ENCODE results near the gene TMEM207. TPM values are rescaled to one million over a fixed set of nuclear protein-coding genes. Genes with fewer than 3 reads are reported as not detected.

The TMEM207 gene
- total RNA-seq (not detected), polyA plus RNA-seq (not detected)
- long read RNA-seq, donor 1 = 0 reads
- long read RNA-seq, donor 2 = 0 reads

- no peak for ATAC-seq (ENCODE audit: low FRiP score)
Measured at GRCh38 chr3:190449801-190450200, at the start of gene TMEM207. Gene TMEM207 (minus strand): TSS chr3:190449901. CDS start chr3:190449809, 92 bp downstream.

DNA sequence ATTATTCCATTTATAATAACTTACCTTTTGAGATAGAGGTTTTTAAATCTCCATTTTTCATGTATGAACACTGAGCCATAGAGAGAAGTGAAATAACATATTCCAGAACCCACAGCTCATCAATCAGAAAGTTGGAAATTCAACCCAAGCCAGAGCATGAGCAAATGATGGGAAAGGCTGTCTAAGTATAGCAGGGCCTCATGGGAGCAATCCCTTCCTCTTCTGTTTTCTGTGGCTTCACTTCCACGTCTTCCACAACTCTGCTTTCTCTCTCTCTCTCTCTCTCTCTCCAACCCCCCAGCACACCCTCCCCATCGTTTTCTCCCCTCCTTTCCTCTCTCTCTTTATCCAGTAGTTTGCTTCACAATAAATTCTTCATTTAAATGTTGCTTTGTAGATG lies 49.4 kb upstream of the TMEM207 start:
- no peak for ATAC-seq (ENCODE audit: low FRiP score)
- no peak for DNase-seq
- intact Hi-C loops (cut with DNase I) = no loop called here
- Histone ChIP-seq H3K27me3 (ENCODE audit: control insufficient read depth in 1 of 2, insufficient read depth in 2 of 2, low read length in 1 of 2) (no peaks in the 10 kb centered on the region), H3K36me3 (ENCODE audit: control insufficient read depth in 1 of 2, insufficient read depth in 2 of 2, low read length in 1 of 2) (no peaks in the 10 kb centered on the region), H3K9me3 (ENCODE audit: control insufficient read depth, low read length) (no peaks in the 10 kb centered on the region), H3K27ac (ENCODE audit: low read depth in 1 of 2, low read length in 2 of 2) (no peak overlapping the region), H3K4me1 (ENCODE audit: control insufficient read depth in 1 of 2, insufficient read depth in 2 of 2, low read length in 2 of 2) (no peaks in the 10 kb centered on the region), H3K4me3 (ENCODE audit: low read length in 2 of 2) (no peak overlapping the region)
- WGBS, 2 donors = 4 to 27% methylated on average over 2 of the region's 2 CpGs

More at GRCh38 chr3:190449801-190450200, at the start of gene TMEM207:
- no peak within 1 kb of the TSS for H3K27ac ChIP-seq (ENCODE audit: low read depth in 1 of 2, low read length in 2 of 2)
- H3K36me3 ChIP-seq (ENCODE audit: control insufficient read depth in 1 of 2, insufficient read depth in 2 of 2, low read length in 1 of 2) = no peaks in the 10 kb centered on the region
- H3K27me3 ChIP-seq (ENCODE audit: control insufficient read depth in 1 of 2, insufficient read depth in 2 of 2, low read length in 1 of 2) = no peaks in the 10 kb centered on the region
- H3K4me1 ChIP-seq (ENCODE audit: control insufficient read depth in 1 of 2, insufficient read depth in 2 of 2, low read length in 2 of 2) = no peaks in the 10 kb centered on the region
- DNase-seq = no peak
- intact Hi-C loops (cut with DNase I) = no loop called here
- WGBS, 2 donors = 65 to 79% methylated on average over 1 of the region's 1 CpG
- H3K9me3 ChIP-seq (ENCODE audit: control insufficient read depth, low read length) = peaks cover 2% of the 10 kb centered on the region
- no peak within 1 kb of the TSS for H3K4me3 ChIP-seq (ENCODE audit: low read length in 2 of 2)

DNA sequence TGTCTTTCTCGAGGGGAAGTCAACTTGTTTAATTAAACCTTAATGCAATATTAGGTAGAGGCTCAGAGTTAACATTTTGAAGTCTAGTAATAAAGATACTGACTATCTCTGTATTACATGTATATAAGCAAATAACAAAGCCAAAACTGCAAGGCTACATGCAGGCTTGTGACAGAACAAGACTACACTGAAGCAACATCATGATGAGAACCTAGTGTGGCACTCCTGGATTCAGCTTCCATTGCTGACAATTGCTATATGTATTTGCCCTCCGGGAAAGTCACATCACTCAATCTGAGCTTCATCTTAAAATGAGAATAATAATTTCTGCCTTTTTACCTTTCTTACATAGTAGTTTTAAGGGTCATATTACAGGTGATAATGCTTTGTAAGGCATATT lies 48.6 kb upstream of the TMEM207 start:
- no peak overlapping the region for H3K4me3 ChIP-seq (ENCODE audit: low read length in 2 of 2)
- DNase-seq (no peak), ATAC-seq (ENCODE audit: low FRiP score) (no peak)
- H3K27me3 ChIP-seq (ENCODE audit: control insufficient read depth in 1 of 2, insufficient read depth in 2 of 2, low read length in 1 of 2) = no peaks in the 10 kb centered on the region
- H3K36me3 ChIP-seq (ENCODE audit: control insufficient read depth in 1 of 2, insufficient read depth in 2 of 2, low read length in 1 of 2) = no peaks in the 10 kb centered on the region
- WGBS, 2 donors = 86 to 87% methylated on average over 2 of the region's 2 CpGs
- intact Hi-C loops (cut with DNase I) = no loop called here
- H3K4me1 ChIP-seq (ENCODE audit: control insufficient read depth in 1 of 2, insufficient read depth in 2 of 2, low read length in 2 of 2) = no peaks in the 10 kb centered on the region
- no peaks in the 10 kb centered on the region for H3K9me3 ChIP-seq (ENCODE audit: control insufficient read depth, low read length)
- no peak overlapping the region for H3K27ac ChIP-seq (ENCODE audit: low read depth in 1 of 2, low read length in 2 of 2)

GRCh38 chr3:190497811-190498210 lies 48.1 kb upstream of the TMEM207 start:
- 77 to 86% methylated on average over 3 of the region's 3 CpGs for WGBS, 2 donors
- no peak overlapping the region for H3K27ac ChIP-seq (ENCODE audit: low read depth in 1 of 2, low read length in 2 of 2)
- no peak overlapping the region for H3K4me3 ChIP-seq (ENCODE audit: low read length in 2 of 2)
- H3K36me3 ChIP-seq (ENCODE audit: control insufficient read depth in 1 of 2, insufficient read depth in 2 of 2, low read length in 1 of 2) = no peaks in the 10 kb centered on the region
- intact Hi-C loops (cut with DNase I) = no loop called here
- H3K9me3 ChIP-seq (ENCODE audit: control insufficient read depth, low read length) = no peaks in the 10 kb centered on the region
- no peaks in the 10 kb centered on the region for H3K4me1 ChIP-seq (ENCODE audit: control insufficient read depth in 1 of 2, insufficient read depth in 2 of 2, low read length in 2 of 2)
- DNase-seq (no peak), ATAC-seq (ENCODE audit: low FRiP score) (no peak)
- H3K27me3 ChIP-seq (ENCODE audit: control insufficient read depth in 1 of 2, insufficient read depth in 2 of 2, low read length in 1 of 2) = no peaks in the 10 kb centered on the region

DNA sequence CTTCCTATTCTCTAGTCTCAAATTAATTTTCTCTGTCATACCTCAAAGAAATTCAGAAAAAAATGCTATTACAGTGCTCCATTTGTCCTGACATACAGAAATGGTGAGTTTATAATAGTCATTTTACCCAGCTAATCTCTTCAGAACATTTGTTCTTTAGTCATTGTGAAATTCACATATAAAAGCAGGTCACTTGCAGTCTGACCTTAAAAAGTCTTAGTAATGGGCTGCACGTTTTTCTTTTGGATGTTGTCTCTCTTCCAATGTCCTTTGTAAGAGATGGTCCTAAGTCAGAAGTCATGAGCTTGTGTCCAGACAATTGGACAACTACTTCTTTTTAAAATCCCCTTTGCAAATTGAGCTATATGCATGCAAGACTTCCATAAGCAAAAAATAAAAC lies 47.2 kb upstream of the TMEM207 start:
- 9 to 11% methylated on average over 1 of the region's 1 CpG for WGBS, 2 donors
- no peaks in the 10 kb centered on the region for H3K36me3 ChIP-seq (ENCODE audit: control insufficient read depth in 1 of 2, insufficient read depth in 2 of 2, low read length in 1 of 2)
- no peak for ATAC-seq (ENCODE audit: low FRiP score)
- H3K4me3 ChIP-seq (ENCODE audit: low read length in 2 of 2) = no peak overlapping the region
- DNase-seq = no peak
- no peak overlapping the region for H3K27ac ChIP-seq (ENCODE audit: low read depth in 1 of 2, low read length in 2 of 2)
- no peaks in the 10 kb centered on the region for H3K9me3 ChIP-seq (ENCODE audit: control insufficient read depth, low read length)
- H3K4me1 ChIP-seq (ENCODE audit: control insufficient read depth in 1 of 2, insufficient read depth in 2 of 2, low read length in 2 of 2) = no peaks in the 10 kb centered on the region
- no peaks in the 10 kb centered on the region for H3K27me3 ChIP-seq (ENCODE audit: control insufficient read depth in 1 of 2, insufficient read depth in 2 of 2, low read length in 1 of 2)
- intact Hi-C loops (cut with DNase I) = no loop called here

- no peak for ATAC-seq (ENCODE audit: low FRiP score)
- H3K36me3 ChIP-seq (ENCODE audit: control insufficient read depth in 1 of 2, insufficient read depth in 2 of 2, low read length in 1 of 2) = no peaks in the 10 kb centered on the region
- no peaks in the 10 kb centered on the region for H3K4me1 ChIP-seq (ENCODE audit: control insufficient read depth in 1 of 2, insufficient read depth in 2 of 2, low read length in 2 of 2)
- H3K27me3 ChIP-seq (ENCODE audit: control insufficient read depth in 1 of 2, insufficient read depth in 2 of 2, low read length in 1 of 2) = no peaks in the 10 kb centered on the region
- no peak overlapping the region for H3K27ac ChIP-seq (ENCODE audit: low read depth in 1 of 2, low read length in 2 of 2)
- 52 to 68% methylated on average over 5 of the region's 5 CpGs for WGBS, 2 donors
- DNase-seq = no peak
- no peak overlapping the region for H3K4me3 ChIP-seq (ENCODE audit: low read length in 2 of 2)
- no peaks in the 10 kb centered on the region for H3K9me3 ChIP-seq (ENCODE audit: control insufficient read depth, low read length)
- intact Hi-C loops (cut with DNase I) = no loop called here
Measured at GRCh38 chr3:190495796-190496195, 46.1 kb upstream of the TMEM207 start.

GRCh38 chr3:190495354-190495753 lies 45.7 kb upstream of the TMEM207 start:
- intact Hi-C loops (cut with DNase I) = no loop called here
- no peaks in the 10 kb centered on the region for H3K36me3 ChIP-seq (ENCODE audit: control insufficient read depth in 1 of 2, insufficient read depth in 2 of 2, low read length in 1 of 2)
- no peak overlapping the region for H3K4me3 ChIP-seq (ENCODE audit: low read length in 2 of 2)
- no peaks in the 10 kb centered on the region for H3K4me1 ChIP-seq (ENCODE audit: control insufficient read depth in 1 of 2, insufficient read depth in 2 of 2, low read length in 2 of 2)
- H3K27ac ChIP-seq (ENCODE audit: low read depth in 1 of 2, low read length in 2 of 2) = no peak overlapping the region
- ATAC-seq (ENCODE audit: low FRiP score) (no peak), DNase-seq (no peak)
- H3K27me3 ChIP-seq (ENCODE audit: control insufficient read depth in 1 of 2, insufficient read depth in 2 of 2, low read length in 1 of 2) = no peaks in the 10 kb centered on the region
- H3K9me3 ChIP-seq (ENCODE audit: control insufficient read depth, low read length) = no peaks in the 10 kb centered on the region

GRCh38 chr3:190494907-190495306 lies 45.2 kb upstream of the TMEM207 start:
- H3K4me1 ChIP-seq (ENCODE audit: control insufficient read depth in 1 of 2, insufficient read depth in 2 of 2, low read length in 2 of 2) = no peaks in the 10 kb centered on the region
- no peak for DNase-seq
- H3K4me3 ChIP-seq (ENCODE audit: low read length in 2 of 2) = no peak overlapping the region
- intact Hi-C loops (cut with DNase I) = no loop called here
- H3K27me3 ChIP-seq (ENCODE audit: control insufficient read depth in 1 of 2, insufficient read depth in 2 of 2, low read length in 1 of 2) = no peaks in the 10 kb centered on the region
- H3K36me3 ChIP-seq (ENCODE audit: control insufficient read depth in 1 of 2, insufficient read depth in 2 of 2, low read length in 1 of 2) = no peaks in the 10 kb centered on the region
- no peak overlapping the region for H3K27ac ChIP-seq (ENCODE audit: low read depth in 1 of 2, low read length in 2 of 2)
- no peak for ATAC-seq (ENCODE audit: low FRiP score)
- H3K9me3 ChIP-seq (ENCODE audit: control insufficient read depth, low read length) = no peaks in the 10 kb centered on the region

DNA sequence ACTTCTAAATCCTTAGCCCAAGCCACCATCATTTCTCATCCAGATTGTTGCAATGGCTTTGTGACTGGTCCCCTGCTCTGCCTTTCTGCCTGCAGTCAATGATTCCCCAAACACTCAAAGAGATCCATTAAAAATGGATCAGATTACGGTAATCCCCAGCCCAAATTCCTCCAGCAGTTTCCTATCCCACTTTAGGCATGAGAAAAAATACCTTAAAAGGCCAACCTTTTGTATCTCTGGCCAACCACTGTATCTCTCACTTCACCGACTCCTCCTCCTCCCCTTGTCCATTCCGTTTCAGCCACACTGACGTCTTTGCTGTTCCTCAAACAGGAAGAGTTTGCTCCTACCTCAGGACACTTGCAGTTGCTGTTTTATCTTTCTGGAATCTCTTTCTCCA lies 43.3 kb upstream of the TMEM207 start:
- H3K4me1 ChIP-seq (ENCODE audit: control insufficient read depth in 1 of 2, insufficient read depth in 2 of 2, low read length in 2 of 2) = no peaks in the 10 kb centered on the region
- H3K9me3 ChIP-seq (ENCODE audit: control insufficient read depth, low read length) = no peaks in the 10 kb centered on the region
- no peak for DNase-seq
- 78 to 85% methylated on average over 4 of the region's 4 CpGs for WGBS, 2 donors
- ATAC-seq (ENCODE audit: low FRiP score) = no peak
- no peak overlapping the region for H3K4me3 ChIP-seq (ENCODE audit: low read length in 2 of 2)
- no peaks in the 10 kb centered on the region for H3K36me3 ChIP-seq (ENCODE audit: control insufficient read depth in 1 of 2, insufficient read depth in 2 of 2, low read length in 1 of 2)
- intact Hi-C loops (cut with DNase I) = no loop called here
- no peaks in the 10 kb centered on the region for H3K27me3 ChIP-seq (ENCODE audit: control insufficient read depth in 1 of 2, insufficient read depth in 2 of 2, low read length in 1 of 2)
- no peak overlapping the region for H3K27ac ChIP-seq (ENCODE audit: low read depth in 1 of 2, low read length in 2 of 2)

Measured in aorta (tissue), 5 donors.